Stimulated activated CD4-positive, alpha-beta T cell treated with anti-CD3 and anti-CD28 coated beads, Interleukin-1b, Interleukin-23, amount 100 ng/mL, for 4 hours (primary cell): ENCODE data around the gene SLC6A13.
"Not testable (repeated sequence)": the region's sequence is repeated elsewhere in the genome, so short reads cannot be mapped to it uniquely, and the experiment has no call there.

ENCODE experiments used
- DNase-seq, 2 donors: peaks; one replicate each; pipeline ENCODE4 v3.0.0-alpha.2; 2020; ENCODE audit warnings: low read depth in 2 of 2

The SLC6A13 gene

DNA sequence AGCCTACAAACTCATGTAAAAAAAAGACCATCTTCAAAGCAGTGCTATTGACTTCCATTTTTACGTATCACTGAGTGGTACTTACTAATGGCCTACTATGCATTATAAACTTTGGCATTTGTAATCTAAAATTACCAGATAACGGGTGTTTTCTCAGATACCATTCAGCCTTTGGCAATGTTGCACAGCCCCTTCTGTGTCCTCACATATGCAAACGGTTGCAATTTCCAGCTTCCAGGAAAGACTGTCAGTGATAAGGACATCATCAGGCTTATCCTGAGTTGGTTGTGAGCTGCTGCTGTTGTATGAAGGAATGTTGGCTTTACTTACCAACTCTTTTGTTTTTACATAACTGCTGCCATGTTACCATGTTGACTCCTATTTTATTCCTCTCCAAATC, 1.6 kb upstream of the SLC6A13 start:
- no peak for DNase-seq

- DNase-seq = no peak
These were observed 938 bp upstream of the SLC6A13 start for GRCh38 chr12:263574-263973.

GRCh38 chr12:262113-262512, 523 bp downstream of the SLC6A13 start:
- DNase-seq = no peak

GRCh38 chr12:257521-258321, 4.9 kb downstream of the SLC6A13 start:
- DNase-seq = no peak

DNA sequence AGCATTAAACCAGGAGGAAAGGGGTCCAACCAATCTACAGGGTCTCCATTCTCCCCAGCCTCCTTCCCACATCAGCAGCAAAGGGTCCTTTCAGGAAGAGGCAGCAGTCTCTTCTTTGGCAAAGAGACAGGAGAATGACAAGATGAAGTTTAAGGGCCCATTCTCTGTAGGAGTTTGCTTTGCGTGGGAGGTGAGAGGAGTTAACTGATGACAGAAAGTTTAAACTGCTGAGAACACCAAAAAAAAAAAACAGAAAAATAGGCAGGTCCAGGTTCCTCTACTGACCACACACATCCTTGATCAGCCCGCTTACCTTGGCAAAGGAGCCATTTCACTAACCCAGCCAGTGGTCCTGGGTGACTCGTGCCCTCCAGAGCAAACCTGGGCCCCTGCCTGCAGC, 5.7 kb downstream of the SLC6A13 start:
- DNase-seq = no peak

DNA sequence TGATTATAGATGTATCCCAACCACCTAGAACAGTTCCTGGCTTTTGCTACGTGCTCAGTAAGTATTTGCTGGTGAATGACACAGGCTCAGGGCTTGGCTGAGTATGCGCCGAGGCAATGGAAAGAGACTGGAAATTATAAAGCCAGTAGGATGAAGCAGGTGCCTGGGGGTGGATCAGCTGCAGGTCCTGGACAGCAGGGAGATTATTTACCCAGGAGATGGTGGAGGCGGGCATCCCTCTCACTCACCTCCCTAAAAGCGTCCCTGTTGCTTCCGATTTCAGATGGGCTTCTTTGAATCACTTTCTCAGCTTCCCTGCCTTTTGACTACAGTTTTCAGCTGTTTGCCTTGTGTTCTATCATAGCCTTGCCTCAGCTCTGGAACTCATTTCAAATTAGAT, 6.4 kb downstream of the SLC6A13 start:
- DNase-seq = no peak

GRCh38 chr12:254912-255311, 7.7 kb downstream of the SLC6A13 start:
- no peak for DNase-seq

DNA sequence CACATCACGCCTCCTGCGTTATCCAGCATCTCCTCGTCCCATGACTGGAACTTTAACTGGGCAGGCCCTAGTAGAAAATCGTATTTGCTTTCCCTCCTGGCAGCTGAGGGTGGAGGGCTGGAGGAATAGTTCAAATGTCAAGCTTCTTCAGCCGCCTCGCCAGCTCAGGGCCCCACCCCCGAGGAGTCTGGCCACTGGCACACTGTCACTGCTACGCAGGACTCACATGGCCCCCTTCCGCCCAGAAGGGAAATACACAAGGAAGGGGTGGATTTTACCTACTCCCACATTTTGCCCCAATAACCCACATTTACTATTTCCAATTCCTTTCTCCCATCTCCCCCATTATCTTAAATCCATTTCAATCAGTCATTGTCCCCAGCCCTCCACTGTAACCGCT, 8.6 kb downstream of the SLC6A13 start:
- no peak for DNase-seq

GRCh38 chr12:253116-253831, 9.4 kb downstream of the SLC6A13 start:
- no peak for DNase-seq

DNA sequence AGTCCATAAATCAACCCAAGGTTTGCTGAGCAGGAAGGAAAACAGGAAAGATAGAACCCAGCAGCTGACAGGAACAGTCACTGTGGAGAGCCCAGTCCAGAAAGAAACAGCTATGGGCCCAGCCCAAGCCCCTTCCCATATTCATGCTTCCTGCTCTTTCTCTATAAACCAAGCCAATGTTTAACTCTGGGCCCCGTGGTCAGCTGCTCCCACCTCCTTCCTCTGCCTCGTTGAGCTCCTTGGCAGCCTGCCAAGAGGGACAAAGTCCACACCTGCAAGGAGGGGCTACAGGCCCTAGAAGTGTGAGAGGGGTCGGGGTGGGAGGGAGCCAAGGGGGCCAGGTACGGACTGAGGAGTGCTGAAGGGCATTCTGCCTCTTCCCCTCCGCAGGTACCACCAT, 10.0 kb downstream of the SLC6A13 start:
- DNase-seq = no peak

- no peak for DNase-seq
These were observed 15.4 kb downstream of the SLC6A13 start for GRCh38 chr12:247271-247670.

- no peak for DNase-seq
These were observed 19.3 kb downstream of the SLC6A13 start for GRCh38 chr12:243381-243780.

GRCh38 chr12:242496-242895, 20.1 kb downstream of the SLC6A13 start:
- no peak for DNase-seq

- no peak for DNase-seq
These were observed 21.4 kb downstream of the SLC6A13 start for GRCh38 chr12:241266-241665.

GRCh38 chr12:240566-240965, 22.1 kb downstream of the SLC6A13 start:
- DNase-seq = no peak

DNA sequence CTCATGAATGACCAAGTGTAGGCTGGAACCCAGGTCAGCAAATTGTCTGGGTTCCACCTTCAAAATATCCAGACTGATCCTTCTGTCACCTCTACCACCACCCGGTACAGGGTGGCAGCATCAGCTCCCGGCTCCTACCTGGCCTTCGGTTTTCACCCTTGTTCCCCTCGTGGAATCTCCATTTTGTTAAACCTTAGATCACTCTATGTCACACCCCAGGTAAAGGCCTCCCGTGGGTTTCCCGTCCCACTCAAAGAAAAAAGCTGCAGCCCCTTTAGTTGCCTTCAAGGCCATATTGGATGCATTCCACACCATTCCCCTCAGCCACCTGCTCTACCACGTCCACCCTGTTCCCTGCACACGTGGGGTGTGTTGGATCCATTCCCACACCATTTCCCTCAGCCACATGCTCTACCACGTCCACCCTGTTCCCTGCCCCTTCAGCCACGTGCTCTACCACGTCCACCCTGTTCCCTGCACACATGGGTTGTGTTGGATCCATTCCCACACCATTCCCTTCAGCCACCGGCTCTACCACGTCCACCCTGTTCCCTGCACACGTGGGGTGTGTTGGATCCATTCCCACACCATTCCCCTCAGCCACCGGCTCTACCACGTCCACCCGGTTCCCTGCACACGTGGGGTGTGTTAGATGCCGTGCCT, 23.8 kb downstream of the SLC6A13 start:
- DNase-seq = no peak

DNA sequence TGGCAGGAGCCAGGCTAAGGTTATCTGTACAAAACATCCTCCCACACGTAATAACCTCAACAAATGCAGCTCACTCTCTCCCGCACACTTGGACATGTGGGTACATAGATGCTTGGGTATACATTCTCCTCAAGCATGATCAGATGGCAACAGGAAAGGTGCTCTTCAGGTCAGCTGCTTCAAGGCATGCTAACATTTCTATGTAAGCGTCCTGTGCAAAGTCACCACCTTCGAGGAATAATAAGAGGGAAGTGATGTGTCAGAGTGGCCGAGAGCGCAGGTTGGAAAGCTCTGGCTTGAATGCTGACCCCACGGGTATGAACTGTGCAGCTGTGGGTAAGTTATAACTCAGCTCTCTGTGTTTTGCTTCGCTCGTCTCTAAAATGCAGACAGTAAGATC, 24.5 kb downstream of the SLC6A13 start:
- DNase-seq = no peak

DNA sequence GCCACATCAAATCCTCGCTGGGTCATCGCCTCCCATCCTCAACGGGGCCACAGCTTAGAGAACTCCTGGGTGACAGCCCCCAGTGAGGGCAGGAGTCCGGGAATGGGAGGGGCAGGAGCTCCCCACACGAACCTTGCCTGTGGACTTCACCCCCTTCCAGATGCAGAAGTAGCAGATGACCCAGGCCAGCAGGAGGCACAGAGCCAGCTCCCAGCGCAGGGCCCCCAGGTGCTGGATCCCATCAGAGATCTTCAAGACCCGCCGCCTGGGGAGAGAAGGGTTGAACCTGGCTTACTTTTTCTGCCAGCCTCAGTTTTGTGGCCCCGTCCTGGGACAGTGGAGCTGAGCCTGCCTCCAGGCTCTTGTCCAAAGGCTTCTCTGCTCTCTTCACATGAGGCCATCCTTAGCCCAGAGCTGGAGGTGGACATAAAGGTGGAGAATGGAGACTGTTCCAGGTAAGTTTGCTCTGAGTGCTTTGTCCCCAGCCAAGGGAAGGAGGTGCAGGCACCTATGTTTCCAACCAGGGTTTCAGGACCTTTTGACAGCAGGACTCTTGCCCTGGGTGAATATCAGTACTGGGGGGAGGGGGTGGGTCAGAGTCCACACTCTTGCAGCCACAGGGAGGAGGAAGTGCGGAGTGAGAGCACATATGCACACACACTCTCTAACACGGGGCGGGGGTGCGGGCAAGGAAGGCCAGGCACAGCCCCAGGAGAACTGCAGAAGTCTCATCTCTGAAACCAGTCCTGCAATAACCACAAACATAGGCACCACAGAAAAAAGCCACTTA, 25.4 kb downstream of the SLC6A13 start:
- DNase-seq = no peak

DNA sequence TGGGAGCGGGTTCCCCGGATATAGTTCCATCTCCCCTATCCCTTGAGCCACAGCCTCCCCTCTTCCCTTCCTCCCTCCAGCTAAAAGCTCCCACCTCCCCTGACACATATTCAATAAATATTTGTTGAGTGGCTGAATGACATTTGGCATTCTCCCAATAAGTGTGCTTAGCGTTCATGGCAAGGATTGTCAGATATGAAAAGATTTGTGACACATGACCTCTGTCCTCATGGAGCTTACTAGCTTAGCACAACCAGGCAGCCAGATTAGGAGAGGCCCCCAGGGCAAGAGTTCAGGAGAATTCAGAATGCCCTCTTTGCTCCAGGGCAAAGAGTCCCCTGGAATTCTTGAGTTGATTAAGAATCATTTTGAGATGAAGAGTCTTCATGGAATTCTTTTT, 26.2 kb downstream of the SLC6A13 start:
- DNase-seq = no peak

DNA sequence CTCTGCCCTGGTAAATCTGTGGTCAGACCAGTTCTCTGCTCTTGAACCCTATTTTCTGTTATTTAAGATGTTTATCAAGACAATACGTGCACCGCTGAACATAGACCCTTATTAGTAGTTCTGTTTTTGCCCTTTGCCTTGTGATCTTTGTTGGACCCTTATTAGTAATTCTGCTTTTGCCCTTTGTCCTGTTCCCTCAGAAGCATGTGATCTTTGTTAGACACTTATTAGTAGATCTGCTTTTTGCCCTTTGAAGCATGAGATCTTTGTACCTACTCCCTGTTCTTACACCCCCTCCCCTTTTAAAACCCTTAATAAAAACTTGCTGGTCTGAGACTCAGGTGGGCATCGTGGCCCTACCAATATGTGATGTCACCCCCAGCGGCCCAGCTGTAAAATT, 26.7 kb downstream of the SLC6A13 start:
- not testable (repeated sequence) for DNase-seq

DNA sequence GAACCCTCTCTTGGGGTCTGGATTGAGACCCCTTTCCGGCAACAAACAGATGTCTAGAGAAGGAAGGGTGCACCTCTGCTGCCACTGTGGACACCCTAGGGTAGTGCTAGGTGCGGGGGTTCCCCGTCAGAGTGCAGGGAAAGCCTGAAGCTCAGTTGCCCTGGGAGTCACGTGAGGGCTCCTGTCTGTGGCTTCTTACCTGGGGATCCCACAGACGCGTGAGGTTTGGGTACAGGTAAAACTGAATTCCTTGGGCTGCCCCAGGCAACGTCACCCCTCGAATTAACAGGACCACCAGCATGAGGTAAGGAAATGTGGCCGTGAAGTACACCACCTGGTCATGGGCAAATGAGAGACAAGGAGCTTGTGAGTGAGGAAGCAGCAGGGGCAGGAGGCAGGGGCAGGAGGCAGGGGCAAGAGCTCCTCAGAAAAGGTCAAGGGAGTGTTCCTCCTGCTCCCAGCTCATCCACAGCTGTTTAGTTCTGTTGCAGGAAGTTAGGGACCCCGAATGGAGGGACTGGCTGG, 27.7 kb downstream of the SLC6A13 start:
- DNase-seq = no peak

DNA sequence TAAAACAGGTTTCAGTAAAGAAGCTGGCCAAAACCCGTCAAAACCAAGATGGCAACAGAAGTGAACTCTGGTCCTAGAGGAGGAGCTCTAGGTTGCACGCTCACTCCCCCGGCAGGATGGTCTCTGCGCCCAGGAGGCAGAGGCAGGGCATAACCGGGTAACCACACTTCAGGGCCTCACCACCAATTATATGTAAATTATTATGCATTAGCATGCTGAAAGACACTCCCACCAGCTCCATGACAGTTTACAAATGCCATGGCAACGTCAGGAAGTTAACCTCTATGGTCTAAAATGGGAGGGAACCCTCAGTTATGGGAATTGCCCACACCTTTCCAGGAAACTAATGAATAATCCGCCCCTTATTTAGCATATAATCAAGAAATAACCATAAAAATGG, 28.6 kb downstream of the SLC6A13 start:
- DNase-seq = no peak
